ENCODE results near the gene XRCC4. TPM values are rescaled to one million over a fixed set of nuclear protein-coding genes. Genes with fewer than 3 reads are reported as not detected.

The XRCC4 gene
- total and polyA plus RNA-seq, 9 of the 15 experiments (the other 6 are each of a cell fraction or from before 2014, with no cell fraction given) = 13.6 to 61.6 (median 22.4) TPM

GRCh38 chr5:83169571-83170337 lies 92.4 kb downstream of the XRCC4 start (continued):
- no peak for TF ChIP-seq POLR2AphosphoS5 (IDR thresholded peaks at IDR 0.05; ENCODE audit: control insufficient read depth, insufficient read depth, low read depth, low read length)
- no peak for TF ChIP-seq ATF7 (IDR thresholded peaks at IDR 0.05)
- TF ChIP-seq ARHGAP35 (IDR thresholded peaks at IDR 0.05; ENCODE audit: partially characterized antibody) = no peak

GRCh38 chr5:83172011-83172410 lies 94.7 kb downstream of the XRCC4 start:
- H3K9me1 ChIP-seq (ENCODE audit: control insufficient read depth, insufficient read depth, low read length) = no peaks in the 10 kb centered on the region

More at GRCh38 chr5:83172011-83172410, 94.7 kb downstream of the XRCC4 start:
- no peaks in the 10 kb centered on the region for H3K4me1 ChIP-seq (replicated peaks in 1 of 2; ENCODE audit: control insufficient read depth in 2 of 2, insufficient read depth in 2 of 2, low read length in 2 of 2)
- no peaks in the 10 kb centered on the region for H3K79me2 ChIP-seq (ENCODE audit: control insufficient read depth, insufficient read depth, low read length)
- in situ Hi-C loops (cut with MboI) = no loop called here
- 0% methylated on average over 1 of the region's 1 CpG for WGBS (ENCODE audit: insufficient coverage, low coverage, missing lambda C conversion rate)
- CTCF ChIA-PET (ENCODE audit: low intra/inter-chr PET ratio) = no interaction called here
- H3K9me3 ChIP-seq (replicated peaks; ENCODE audit: control insufficient read depth, insufficient read depth, low read depth, low read length) = no peaks in the 10 kb centered on the region
- H2AFZ ChIP-seq (ENCODE audit: low read depth, low read length) = no peak overlapping the region
- BruUV-seq (replicated peaks) = no TSS peak
- no peak overlapping the region for H3K4me2 ChIP-seq (ENCODE audit: insufficient read depth, low read length)
- no peak overlapping the region for H3K4me3 ChIP-seq
- no peak overlapping the region for H3K27ac ChIP-seq (ENCODE audit: extremely low read depth, low read depth, low read length)
- no peaks in the 10 kb centered on the region for H3K36me3 ChIP-seq (ENCODE audit: control insufficient read depth, insufficient read depth, low read length)
- POLR2A ChIA-PET = no interaction called here
- no peaks in the 10 kb centered on the region for H3K27me3 ChIP-seq (ENCODE audit: control insufficient read depth in 2 of 2, insufficient read depth in 2 of 2, low read length in 2 of 2)
- intact Hi-C loops (cut with micrococcal nuclease) = no loop called here
- no peak for TF ChIP-seq PKNOX1 (IDR thresholded peaks at IDR 0.05)
- no peak for TF ChIP-seq HMGXB4 (CRISPR knock-in tag; IDR thresholded peaks at IDR 0.05)
- no peak for TF ChIP-seq STAG1 (CRISPR knock-in tag; IDR thresholded peaks at IDR 0.05; ENCODE audit: borderline replicate concordance)
- TF ChIP-seq TSC22D4 (tag; IDR thresholded peaks at IDR 0.05) = no peak
- TF ChIP-seq ZNF140 (CRISPR knock-in tag; IDR thresholded peaks at IDR 0.05) = no peak
- TF ChIP-seq XRCC3 (IDR thresholded peaks at IDR 0.05) = no peak
- TF ChIP-seq ZNF449 (CRISPR knock-in tag; IDR thresholded peaks at IDR 0.05) = no peak
- no peak for TF ChIP-seq MTA2 (IDR thresholded peaks at IDR 0.05; ENCODE audit: low read depth)
- DNase-seq (ENCODE audit: extremely low read depth in 1 of 4, low spot score in 3 of 4) (no peak), ATAC-seq (no peak), FAIRE-seq (no peak)
- no peaks in the 10 kb centered on the region for H4K20me1 ChIP-seq (replicated peaks; ENCODE audit: control insufficient read depth, insufficient read depth, low read length)
- no peak overlapping the region for H3K9ac ChIP-seq (ENCODE audit: insufficient read depth in 1 of 2, low read depth in 2 of 2, low read length in 2 of 2)
